ENCODE measurements around the gene ZBTB16. TPM values are rescaled to one million over a fixed set of nuclear protein-coding genes. Genes with fewer than 3 reads are reported as not detected.

Gene ZBTB16
- polyA plus RNA-seq, 1 donor (not counting 4 experiments of a cell fraction or from before 2014, with no cell fraction given), result 0.18 TPM

DNA sequence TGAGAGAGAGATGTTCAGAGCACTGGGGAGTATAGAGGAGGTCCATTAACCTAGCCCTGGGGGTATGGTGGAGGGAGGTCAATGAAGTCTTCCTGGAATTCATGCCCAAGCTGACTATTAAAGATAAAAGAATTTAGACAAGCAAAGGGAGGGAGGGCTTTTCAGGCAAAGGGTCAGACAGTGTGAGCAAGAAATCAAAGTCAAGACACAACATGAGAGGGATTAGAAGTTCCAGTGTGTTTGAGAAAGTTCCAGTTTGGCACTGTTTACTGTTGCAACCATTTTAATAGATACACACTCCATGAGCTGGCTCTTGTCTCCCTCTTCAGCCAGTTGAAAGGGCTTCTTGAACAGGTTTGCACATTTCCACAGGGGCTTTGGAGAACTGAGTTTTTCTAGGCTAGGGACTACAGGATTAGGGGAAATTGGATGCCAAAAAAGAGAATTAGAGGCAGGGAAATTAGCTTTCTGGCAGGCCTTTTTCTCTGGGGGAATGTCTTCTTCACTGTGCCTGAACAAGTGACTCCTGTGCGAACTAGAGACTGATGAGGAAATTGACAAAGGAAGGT lies 222.0 kb downstream of the ZBTB16 start:
- H2AFZ ChIP-seq (ENCODE audit: control insufficient read depth, low read length), result no peak overlapping the region
- no peak for TF ChIP-seq EZH2 (IDR thresholded peaks at IDR 0.05; ENCODE audit: low read length)
- TF ChIP-seq, protein P1, sequence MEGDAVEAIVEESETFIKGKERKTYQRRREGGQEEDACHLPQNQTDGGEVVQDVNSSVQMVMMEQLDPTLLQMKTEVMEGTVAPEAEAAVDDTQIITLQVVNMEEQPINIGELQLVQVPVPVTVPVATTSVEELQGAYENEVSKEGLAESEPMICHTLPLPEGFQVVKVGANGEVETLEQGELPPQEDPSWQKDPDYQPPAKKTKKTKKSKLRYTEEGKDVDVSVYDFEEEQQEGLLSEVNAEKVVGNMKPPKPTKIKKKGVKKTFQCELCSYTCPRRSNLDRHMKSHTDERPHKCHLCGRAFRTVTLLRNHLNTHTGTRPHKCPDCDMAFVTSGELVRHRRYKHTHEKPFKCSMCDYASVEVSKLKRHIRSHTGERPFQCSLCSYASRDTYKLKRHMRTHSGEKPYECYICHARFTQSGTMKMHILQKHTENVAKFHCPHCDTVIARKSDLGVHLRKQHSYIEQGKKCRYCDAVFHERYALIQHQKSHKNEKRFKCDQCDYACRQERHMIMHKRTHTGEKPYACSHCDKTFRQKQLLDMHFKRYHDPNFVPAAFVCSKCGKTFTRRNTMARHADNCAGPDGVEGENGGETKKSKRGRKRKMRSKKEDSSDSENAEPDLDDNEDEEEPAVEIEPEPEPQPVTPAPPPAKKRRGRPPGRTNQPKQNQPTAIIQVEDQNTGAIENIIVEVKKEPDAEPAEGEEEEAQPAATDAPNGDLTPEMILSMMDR (optimal IDR thresholded peaks at IDR 0.05 in 1 of 3, IDR thresholded peaks at IDR 0.05 in 1 of 3, conservative IDR thresholded peaks at IDR 0.05 in 1 of 3; ENCODE audit: extremely low read depth in 1 of 3, insufficient read depth in 2 of 3, low read length in 3 of 3), result no peak
- dilution Hi-C loops (cut with MboI; ENCODE audit: extremely low pct_ligation_motif_present, low sequenced_read_pairs), result no loop called here
- no peaks in the 10 kb centered on the region for H3K9me1 ChIP-seq (ENCODE audit: control insufficient read depth, extremely low read depth, insufficient read depth, low read length)
- H3K4me3 ChIP-seq (ENCODE audit: control insufficient read depth in 2 of 3, extremely low read depth in 1 of 3, insufficient read depth in 2 of 3, low read depth in 1 of 3, low read length in 3 of 3), result no peak overlapping the region
- no peaks in the 10 kb centered on the region for H3K4me1 ChIP-seq (ENCODE audit: control insufficient read depth, extremely low read depth, insufficient read depth, low read length)
- no peaks in the 10 kb centered on the region for H3K79me2 ChIP-seq (ENCODE audit: control insufficient read depth, insufficient read depth, low read length)
- no peak overlapping the region for H3K4me2 ChIP-seq (ENCODE audit: control insufficient read depth, extremely low read depth, insufficient read depth, low read depth, low read length)
- H3K9ac ChIP-seq (ENCODE audit: control insufficient read depth, extremely low read depth, insufficient read depth, low read length), result no peak overlapping the region
- no peaks in the 10 kb centered on the region for H3K36me3 ChIP-seq (ENCODE audit: control insufficient read depth in 2 of 2, extremely low read depth in 1 of 2, insufficient read depth in 2 of 2, low read length in 2 of 2)
- FAIRE-seq, result no peak
- H3K27ac ChIP-seq (ENCODE audit: control insufficient read depth, insufficient read depth, low read length), result no peak overlapping the region
- no peaks in the 10 kb centered on the region for H3K27me3 ChIP-seq (ENCODE audit: control insufficient read depth, extremely low read depth, insufficient read depth, low read length)
- H4K20me1 ChIP-seq (ENCODE audit: control insufficient read depth, extremely low read depth, insufficient read depth, low read length), result no peaks in the 10 kb centered on the region
- no peaks in the 10 kb centered on the region for H3K9me3 ChIP-seq (ENCODE audit: control insufficient read depth, low read depth, low read length)
- DNase-seq (ENCODE audit: low read depth, low spot score), result no peak

DNA sequence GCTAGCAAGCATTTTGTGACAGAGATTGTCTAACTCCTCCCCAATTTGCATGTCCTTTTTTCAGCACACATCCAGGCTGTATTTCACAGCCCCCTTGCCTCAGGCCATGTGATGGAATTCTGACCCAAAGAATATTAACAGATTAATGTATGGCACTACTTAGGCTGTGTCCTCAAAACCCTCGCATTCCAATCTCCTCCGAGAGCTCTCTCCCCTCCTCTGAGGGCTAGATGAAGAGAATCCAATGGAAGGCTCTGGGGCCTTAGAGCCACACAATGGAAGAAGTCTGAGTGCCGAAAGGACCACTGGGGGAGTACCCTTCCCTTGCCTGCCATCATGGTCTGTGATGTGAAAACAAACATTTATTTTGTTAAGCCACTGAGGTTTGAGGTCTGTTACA lies 223.0 kb downstream of the ZBTB16 start:
- Histone ChIP-seq H4K20me1 (ENCODE audit: control insufficient read depth, extremely low read depth, insufficient read depth, low read length) (no peaks in the 10 kb centered on the region), H3K9me3 (ENCODE audit: control insufficient read depth, low read depth, low read length) (no peaks in the 10 kb centered on the region), H2AFZ (ENCODE audit: control insufficient read depth, low read length) (no peak overlapping the region), H3K79me2 (ENCODE audit: control insufficient read depth, insufficient read depth, low read length) (no peaks in the 10 kb centered on the region), H3K4me1 (ENCODE audit: control insufficient read depth, extremely low read depth, insufficient read depth, low read length) (no peaks in the 10 kb centered on the region), H3K9me1 (ENCODE audit: control insufficient read depth, extremely low read depth, insufficient read depth, low read length) (no peaks in the 10 kb centered on the region), H3K4me2 (ENCODE audit: control insufficient read depth, extremely low read depth, insufficient read depth, low read depth, low read length) (no peak overlapping the region), H3K4me3 (ENCODE audit: control insufficient read depth in 2 of 3, extremely low read depth in 1 of 3, insufficient read depth in 2 of 3, low read depth in 1 of 3, low read length in 3 of 3) (no peak overlapping the region), H3K27ac (ENCODE audit: control insufficient read depth, insufficient read depth, low read length) (no peak overlapping the region), H3K9ac (ENCODE audit: control insufficient read depth, extremely low read depth, insufficient read depth, low read length) (no peak overlapping the region), H3K27me3 (ENCODE audit: control insufficient read depth, extremely low read depth, insufficient read depth, low read length) (no peaks in the 10 kb centered on the region), H3K36me3 (ENCODE audit: control insufficient read depth in 2 of 2, extremely low read depth in 1 of 2, insufficient read depth in 2 of 2, low read length in 2 of 2) (no peaks in the 10 kb centered on the region)
- FAIRE-seq, result no peak
- DNase-seq (ENCODE audit: low read depth, low spot score), result no peak
- dilution Hi-C loops (cut with MboI; ENCODE audit: extremely low pct_ligation_motif_present, low sequenced_read_pairs), result no loop called here
- TF ChIP-seq, protein P1 (optimal IDR thresholded peaks at IDR 0.05 in 1 of 3, IDR thresholded peaks at IDR 0.05 in 1 of 3, conservative IDR thresholded peaks at IDR 0.05 in 1 of 3; ENCODE audit: extremely low read depth in 1 of 3, insufficient read depth in 2 of 3, low read length in 3 of 3), result no peak
